GM12892 (cell line): ENCODE data around the gene GALNT14.

Experiments
- POLR2A ChIP-seq: IDR thresholded peaks from 2 replicates; pipeline ENCODE4 v1.6.1; 2011; ENCODE audit warnings: low read depth, low read length, control low read depth
- POLR2AphosphoS5 ChIP-seq: IDR thresholded peaks from 2 replicates; pipeline ENCODE4 v1.6.1; 2011; ENCODE audit warnings: low read depth, low read length, control low read depth
- TAF1 ChIP-seq: IDR thresholded peaks from 2 replicates; pipeline ENCODE4 v1.6.1; 2011; ENCODE audit warnings: low read depth, mild to moderate bottlenecking, control low read depth, low read length, borderline replicate concordance

- TF ChIP-seq POLR2A (no peak), TAF1 (no peak), POLR2AphosphoS5 (no peak)
These were observed 3.9 kb upstream of the GALNT14 start for GRCh38 chr2:31142110-31142509.
